GM12801 (cell line): ENCODE measurements around the gene FYTTD1.

ENCODE experiments used
- TF ChIP-seq, protein P1 (sequence below): IDR thresholded peaks from one replicate; pipeline ENCODE4 v1.5.1; 2011; ENCODE audit warnings: control low read depth; ENCODE audit not compliant: insufficient read length; ENCODE audit errors: extremely low read depth

FYTTD1 gene

DNA sequence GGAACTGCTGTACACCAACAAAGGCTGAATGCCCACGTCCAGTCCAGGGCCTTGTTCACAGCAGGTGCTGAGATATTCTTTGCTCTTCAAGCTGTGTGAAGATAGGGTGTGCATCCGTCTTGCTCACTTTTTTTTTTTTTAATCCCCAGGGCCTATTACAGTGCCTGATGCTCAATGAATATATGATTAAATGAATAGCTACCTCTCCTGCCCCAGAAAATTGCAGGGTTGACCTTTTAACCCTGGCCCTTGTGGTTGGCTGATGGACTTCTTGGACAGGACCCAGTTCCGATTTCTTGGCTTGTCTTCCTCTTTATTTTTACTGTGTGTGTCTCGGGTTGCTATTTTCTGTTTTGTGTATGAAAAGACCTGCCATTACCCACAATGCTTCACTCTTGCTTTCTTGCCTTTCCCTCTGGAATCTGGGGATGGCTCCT is 2.9 kb upstream of the FYTTD1 start:
- TF ChIP-seq, protein P1, sequence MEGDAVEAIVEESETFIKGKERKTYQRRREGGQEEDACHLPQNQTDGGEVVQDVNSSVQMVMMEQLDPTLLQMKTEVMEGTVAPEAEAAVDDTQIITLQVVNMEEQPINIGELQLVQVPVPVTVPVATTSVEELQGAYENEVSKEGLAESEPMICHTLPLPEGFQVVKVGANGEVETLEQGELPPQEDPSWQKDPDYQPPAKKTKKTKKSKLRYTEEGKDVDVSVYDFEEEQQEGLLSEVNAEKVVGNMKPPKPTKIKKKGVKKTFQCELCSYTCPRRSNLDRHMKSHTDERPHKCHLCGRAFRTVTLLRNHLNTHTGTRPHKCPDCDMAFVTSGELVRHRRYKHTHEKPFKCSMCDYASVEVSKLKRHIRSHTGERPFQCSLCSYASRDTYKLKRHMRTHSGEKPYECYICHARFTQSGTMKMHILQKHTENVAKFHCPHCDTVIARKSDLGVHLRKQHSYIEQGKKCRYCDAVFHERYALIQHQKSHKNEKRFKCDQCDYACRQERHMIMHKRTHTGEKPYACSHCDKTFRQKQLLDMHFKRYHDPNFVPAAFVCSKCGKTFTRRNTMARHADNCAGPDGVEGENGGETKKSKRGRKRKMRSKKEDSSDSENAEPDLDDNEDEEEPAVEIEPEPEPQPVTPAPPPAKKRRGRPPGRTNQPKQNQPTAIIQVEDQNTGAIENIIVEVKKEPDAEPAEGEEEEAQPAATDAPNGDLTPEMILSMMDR, result no peak

DNA sequence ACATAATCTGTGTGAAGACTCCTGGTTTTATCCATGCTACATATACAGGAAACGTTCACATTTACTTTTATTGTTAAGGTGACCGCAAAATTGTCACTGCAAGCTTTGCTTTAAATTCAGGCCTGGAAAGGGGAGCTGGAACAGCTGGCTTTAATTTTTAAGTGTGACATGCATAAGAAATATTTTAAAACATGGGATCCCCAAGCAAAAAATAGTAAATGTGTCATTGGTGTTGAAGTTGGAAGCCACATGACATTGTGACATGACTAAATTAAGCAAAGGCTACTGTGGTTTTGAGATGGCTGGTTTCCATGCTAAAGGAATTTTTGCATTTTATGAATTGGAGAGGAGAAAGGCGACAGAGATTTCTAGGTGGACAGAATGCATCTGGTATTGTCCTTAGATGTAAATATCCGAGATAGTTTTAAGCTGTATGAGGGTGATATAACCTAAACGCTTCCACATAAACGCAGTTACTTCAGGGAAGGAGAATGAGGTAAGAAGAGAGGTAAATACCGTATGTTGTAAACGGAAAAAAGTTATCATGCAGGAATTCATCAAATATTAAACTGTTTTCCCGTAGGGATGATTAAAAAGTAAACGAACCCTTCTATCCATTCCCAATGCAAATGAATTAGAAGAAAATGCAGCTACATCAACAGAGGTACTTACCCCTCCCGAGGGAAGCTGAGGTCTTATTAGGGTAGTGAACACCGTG is 927 bp upstream of the FYTTD1 start:
- TF ChIP-seq, protein P1, result no peak

DNA sequence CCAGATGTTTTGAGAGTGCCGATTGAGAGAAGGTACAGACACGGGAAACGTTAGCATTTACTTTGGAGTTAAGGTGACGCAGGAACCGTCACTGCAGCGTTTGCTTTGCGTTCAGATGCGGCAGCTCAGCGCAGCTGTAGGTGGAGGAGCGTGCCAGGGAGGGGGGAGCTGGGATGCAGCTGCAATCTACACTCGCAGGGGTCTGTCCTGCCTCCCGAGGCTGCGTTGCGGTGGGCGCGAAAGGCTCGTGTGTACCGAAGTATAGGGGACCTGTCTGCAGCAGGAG is 425 bp upstream of the FYTTD1 start:
- TF ChIP-seq, protein P1, result no peak

DNA sequence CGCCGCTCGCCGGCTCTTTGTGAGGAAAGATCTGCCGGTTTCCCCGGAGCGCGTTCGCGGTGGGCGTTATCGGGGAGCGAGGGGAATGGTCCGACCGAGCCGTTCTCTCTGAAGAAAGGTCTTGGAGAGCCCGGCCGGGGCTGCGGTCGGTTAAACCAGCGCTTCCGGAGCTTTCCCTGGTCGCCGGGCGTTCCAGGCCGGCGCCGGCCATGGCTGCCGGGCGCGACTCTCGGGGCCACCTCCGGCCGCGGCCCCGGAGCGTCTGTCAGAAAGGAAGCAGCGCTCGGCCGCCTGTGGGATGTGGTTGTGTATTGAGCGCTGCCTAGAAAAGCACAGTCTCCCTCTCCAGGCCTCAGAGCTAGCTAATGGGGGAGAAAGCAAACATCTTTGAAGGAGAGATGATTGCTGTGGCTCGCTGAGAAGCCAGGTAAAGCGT is 731 bp downstream of the FYTTD1 start:
- TF ChIP-seq, protein P1, result no peak

DNA sequence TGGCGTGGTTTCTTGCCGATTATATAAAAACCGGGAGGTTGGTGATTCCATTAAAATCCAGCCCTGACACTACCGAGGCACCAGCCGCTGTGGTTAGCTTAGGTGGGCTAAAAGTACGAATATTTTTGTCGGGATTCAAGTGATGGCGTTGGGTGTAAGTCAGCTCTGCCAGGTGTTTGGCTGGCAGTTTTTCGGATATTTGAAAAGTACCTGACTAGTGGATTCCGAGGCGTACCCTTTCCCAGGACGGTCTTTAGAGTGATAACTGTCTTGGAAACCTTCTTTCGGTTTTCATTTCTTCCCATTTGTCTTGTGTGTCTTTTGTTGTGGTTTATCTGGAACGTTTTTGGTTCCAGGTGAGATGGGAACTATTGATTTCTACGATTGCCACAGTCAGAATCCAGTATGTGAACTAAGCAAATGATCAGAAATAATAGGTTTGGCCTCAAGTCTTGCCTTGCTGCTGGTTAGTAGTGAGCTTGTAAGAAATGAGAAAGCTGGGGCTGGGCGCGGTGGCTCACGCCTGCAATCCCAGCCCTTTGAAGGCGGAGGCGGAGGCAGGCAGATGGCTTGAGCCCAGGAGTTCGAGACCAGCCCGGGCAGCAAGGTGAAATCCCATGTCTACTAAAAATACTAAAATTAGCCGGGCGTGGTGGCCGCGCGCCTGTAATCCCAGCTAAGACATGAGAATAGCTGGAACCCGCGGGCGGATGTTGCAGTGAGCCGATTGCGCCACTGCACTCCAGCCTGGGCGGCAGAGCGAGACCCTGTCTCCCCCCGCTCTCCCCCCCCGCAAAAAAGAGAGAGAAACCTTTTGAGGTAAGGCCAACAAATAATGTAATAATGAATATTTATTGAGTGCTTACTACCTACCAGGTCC is 1.4 kb downstream of the FYTTD1 start:
- TF ChIP-seq, protein P1, result no peak

DNA sequence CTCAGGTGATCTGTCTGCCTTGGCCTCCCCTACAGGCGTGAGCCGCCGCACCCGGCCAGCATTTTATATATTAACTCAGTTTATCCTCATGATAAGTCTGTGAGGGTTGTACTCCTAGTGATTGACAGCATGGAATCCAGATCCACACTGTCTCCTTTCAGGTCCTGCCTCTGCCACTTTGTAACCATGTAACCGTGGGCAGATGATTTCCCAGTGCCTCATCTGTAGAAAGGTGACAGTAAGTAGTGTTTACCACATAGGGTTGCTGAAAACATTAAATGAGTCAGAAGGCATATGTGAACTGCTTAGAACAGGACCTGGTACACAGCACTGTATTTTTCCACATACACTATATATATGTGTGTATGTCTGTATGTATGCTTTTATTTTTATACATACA is 2.4 kb downstream of the FYTTD1 start:
- TF ChIP-seq, protein P1, result no peak

DNA sequence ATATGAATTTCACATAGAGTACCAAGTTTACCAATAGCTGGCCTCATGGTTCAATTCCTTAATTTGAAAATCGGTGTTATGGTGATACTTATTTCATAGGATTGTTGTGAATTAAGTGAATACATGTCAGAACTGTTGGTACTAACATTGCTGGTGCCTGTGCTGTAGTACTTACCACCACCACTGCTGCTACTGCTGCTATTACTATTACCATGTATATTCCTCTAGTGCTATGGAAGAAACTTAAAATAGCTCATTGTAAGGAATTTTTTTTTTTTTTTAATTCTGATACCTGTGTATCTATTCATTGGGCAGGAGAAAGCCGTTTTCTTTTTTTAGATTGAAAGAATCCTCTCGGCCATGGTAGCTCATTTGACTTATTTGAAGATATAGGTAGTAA is 3.6 kb downstream of the FYTTD1 start:
- TF ChIP-seq, protein P1, result no peak
